Measurements from ENCODE around the gene PHF5A.

- no peak for TF ChIP-seq EZH2 (IDR thresholded peaks at IDR 0.05; ENCODE audit: borderline replicate concordance, low read depth, low read length, poor library complexity, severe bottlenecking)
- TF ChIP-seq, protein P1, sequence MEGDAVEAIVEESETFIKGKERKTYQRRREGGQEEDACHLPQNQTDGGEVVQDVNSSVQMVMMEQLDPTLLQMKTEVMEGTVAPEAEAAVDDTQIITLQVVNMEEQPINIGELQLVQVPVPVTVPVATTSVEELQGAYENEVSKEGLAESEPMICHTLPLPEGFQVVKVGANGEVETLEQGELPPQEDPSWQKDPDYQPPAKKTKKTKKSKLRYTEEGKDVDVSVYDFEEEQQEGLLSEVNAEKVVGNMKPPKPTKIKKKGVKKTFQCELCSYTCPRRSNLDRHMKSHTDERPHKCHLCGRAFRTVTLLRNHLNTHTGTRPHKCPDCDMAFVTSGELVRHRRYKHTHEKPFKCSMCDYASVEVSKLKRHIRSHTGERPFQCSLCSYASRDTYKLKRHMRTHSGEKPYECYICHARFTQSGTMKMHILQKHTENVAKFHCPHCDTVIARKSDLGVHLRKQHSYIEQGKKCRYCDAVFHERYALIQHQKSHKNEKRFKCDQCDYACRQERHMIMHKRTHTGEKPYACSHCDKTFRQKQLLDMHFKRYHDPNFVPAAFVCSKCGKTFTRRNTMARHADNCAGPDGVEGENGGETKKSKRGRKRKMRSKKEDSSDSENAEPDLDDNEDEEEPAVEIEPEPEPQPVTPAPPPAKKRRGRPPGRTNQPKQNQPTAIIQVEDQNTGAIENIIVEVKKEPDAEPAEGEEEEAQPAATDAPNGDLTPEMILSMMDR (conservative IDR thresholded peaks at IDR 0.05; ENCODE audit: low read depth, low read length), result no peak
These were observed 3.1 kb upstream of the PHF5A start for GRCh38 chr22:41471568-41471967.

Data from A673 (cell line).